Activated CD8-positive, alpha-beta memory T cell treated with anti-CD3 and anti-CD28 coated beads, Interleukin-2, amount 50 U/mL, for 4 hours (primary cell): ENCODE results near the gene KLF12.

Experiments used
- DNase-seq: peaks from one replicate; pipeline ENCODE4 v3.0.0-alpha.2; 2020

Gene KLF12

DNA sequence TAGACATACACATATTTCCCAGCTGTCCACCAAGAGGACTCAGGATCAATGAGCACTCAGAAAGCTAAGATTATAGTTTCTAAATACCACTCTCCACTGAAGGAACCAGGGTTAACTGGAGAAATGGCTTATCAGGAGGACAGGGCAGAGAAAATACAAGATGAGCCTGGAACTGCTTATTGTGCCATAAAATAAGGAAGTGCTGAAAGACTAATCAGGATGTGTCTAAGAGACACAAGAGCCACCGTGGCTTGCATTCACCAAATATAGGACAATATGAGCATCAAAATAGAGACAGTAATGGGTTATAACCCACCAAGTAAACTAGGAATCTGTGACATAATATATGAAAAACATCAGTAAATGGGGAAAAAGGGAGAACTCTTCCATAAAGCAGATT, 32.8 kb downstream of the KLF12 start:
- DNase-seq = no peak

DNA sequence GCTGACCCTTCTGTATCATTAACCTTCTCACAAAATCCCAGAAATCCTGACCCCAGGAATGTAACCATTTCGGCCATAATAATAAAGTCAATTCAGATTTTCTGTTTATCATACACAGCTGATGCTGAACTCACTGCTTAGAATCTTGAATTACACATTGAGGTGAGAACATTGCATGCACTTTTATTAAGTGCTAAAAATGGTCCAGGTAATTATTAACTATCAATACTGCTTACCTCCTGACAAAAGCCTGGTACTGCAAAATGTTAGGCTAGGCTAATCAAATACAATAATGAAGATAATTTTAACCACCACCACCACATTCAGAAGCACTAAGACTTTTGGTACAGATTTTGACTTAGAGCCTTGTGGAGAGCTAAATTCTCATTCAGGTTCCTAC, 36.1 kb downstream of the KLF12 start:
- DNase-seq = no peak

DNA sequence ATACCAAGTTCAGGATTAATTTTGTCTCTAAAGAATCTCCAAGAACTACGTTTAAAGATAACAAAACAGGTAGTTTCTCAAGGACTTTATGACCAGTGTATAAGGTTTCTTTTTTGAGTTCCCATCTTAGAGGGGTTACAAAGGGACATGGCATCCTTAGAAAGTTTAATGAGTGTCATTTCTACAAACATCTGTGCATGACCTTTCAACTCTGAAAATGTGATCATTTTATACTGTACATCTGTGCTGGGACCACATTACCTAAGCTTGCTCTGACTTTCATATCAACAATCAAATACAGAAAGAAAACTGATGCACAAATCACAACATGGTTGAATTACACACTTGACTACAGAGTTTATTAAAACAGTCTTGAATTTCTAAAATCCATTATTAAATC, 37.1 kb downstream of the KLF12 start:
- DNase-seq = no peak

DNA sequence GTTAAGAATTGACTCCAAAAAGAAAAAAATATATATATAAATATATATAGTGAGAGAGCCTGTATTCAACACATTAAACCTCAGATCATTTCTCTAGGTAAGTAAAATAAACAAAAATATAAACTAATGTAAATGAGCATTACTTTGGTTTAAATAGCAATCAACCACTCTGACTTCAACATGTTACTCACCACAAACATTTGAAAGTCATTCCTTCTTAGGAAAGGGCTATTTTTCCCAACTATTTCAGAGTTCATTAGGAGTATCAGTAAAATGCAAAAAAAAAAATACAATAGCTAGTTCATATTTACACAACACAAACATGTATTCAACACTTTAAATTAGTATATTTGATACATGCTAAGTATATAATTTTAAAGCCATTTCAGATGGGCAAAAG, 40.5 kb downstream of the KLF12 start:
- DNase-seq = no peak

DNA sequence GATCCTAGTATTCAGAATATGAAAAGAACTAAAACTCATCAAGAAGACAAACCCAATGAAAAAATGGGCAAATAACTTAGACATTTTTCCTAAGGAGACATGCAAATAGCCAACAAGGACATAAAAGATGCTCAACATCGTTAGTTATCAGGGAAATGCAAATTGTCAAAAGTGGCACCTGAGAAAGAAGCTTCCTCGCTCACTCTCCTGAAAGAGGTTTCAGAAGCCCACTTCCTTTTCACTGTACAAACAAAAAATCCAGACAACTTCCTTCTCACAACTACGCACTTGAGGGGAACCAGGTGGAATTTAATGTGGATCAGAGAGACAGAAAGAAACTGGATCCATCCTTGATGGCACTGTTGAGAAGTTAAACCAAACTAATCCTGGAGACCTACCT, 41.5 kb downstream of the KLF12 start:
- DNase-seq = no peak

DNA sequence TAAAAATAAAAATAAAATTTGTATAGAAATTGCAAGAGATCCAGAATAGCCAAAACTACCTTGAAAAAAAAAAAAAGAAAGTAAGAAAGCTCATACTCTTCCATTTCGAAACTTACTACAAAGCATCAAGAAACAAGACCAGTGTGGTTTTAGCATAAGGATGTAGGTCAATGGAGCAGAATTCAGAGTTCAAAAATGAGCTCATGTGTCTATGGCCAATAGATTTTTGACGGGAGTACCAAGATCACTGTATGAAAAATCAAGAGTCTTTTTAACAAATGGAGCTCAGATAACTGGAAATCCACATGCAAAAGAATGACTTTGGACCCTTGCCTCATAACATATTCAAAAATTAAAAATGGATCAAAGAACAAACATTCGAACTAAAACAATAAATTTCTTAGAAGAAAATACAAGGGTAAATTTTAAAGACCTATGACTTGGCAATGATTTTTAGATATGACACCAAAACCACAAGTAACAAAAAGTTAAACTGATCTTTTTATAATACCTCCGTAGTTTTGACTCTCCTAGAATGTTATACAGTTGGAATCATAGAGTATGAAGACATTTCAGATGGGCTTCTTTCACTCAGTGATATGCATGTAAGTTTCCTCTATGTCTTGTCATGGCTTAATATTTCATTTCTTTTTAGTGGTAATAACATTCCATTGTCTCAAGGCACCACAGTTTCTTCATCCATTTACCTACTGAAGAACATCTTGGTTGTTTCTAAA, 43.2 kb downstream of the KLF12 start:
- DNase-seq = no peak

DNA sequence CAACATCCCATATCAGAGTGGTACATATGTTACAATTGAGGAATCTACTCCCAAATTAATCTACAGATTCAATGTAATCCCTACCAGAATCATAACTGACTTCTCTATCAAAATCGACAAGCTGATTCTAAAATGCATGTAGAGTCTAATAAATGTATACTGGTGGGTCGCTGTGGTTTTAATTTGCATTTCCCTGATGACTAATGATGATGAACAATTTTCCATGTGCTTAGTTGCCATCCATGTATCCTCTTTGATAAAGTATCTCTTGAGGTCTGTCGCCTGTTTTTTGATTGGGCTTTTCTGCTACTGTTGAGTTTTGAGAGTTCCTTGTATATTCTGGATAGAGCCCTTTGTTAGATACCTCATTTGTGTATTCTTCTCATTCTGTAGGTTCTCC, 43.8 kb downstream of the KLF12 start:
- no peak for DNase-seq

DNA sequence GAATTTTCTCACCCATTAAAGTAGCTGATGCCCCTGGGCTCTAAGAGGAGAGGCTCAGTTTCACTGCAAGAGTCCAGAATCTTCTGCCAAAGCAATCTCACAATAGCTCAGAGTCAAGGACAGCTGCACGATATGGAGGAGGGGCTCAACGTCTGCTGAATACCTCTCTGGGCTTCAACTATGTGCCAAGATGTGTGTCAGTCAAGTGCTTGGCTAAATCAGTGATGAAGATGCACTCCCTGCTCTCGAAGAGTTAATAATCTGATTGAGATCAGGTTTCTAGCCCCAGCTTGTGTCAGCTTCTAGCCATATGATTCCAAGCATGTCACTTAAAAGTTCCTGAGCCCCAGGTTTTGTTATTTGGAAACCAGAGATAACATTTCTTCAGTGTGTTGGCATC, 46.8 kb downstream of the KLF12 start:
- DNase-seq = no peak
